HG03378 (cell line): ENCODE measurements around the gene BSDC1.

Source experiments
- ATAC-seq: cut with Tn5 transposase; IDR thresholded peaks from one replicate; pipeline ENCODE4 v1.9.1; 2021; ENCODE audit warnings: mild to moderate bottlenecking, moderate library complexity; ENCODE audit not compliant: unreplicated experiment

BSDC1 gene

DNA sequence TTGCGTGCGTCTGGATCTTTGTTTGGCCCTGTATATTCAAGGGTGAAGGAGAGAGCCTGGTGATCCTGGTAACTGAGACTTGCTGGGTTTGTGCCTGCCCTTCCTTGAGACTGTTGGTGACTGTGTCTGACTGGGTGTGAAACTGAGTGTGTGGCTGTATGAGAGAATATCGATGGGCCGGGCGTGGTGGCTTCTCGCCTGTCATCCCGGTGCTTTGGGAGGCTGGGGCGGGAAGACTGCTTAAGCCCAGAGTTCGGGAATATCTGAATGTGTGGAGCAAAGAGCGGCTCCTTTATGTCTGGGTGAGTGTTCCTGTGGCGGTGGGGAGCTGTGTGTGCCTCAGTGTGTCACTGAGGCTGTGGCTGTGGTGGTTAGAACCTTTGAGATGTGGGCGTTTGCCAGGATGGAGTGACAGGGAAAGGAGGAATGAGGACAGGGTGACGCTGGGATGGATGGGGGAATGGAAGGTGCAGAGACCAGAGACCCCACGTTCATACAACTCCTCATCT is 55.5 kb downstream of the BSDC1 start:
- no peak for ATAC-seq

DNA sequence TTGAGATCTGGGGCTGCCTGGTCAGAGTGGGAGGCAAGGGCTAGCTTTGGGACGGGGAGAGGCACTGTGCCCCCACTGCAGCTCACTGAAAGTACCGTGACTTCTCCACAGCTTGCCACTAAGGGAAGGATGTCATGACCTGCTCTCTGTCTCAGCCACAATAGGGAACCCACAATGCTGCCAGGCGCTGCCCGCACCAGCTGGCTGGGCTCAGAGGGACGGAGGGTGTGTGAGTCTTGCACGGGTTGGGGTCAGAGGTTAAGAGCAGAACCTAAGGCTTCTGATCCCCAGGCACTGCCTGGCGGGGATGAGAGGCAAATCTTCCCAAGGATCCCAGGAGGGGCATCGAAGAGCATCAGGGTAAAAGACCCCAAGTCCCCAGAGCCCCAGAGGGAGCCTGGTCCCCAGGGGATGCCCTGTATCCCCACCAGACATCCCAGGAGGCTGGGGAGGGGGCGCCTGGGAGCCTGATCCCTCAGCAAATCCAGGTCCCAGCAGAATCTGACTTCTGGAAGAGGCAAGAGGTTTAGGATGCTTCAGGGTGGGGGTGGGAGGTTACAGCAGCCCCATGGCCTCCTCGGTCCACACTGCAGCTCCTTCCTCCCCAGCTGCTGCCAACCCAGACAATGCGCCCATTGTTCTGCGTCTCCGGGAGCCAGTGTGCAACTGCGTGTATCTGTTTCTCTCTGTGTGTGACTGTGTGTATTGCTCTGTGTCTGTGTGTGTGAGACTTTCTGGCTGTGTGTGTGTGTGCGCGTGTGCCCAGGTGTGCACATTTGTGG is 56.2 kb downstream of the BSDC1 start:
- ATAC-seq: no peak

GRCh38 chr1:32336963-32337675 is 57.1 kb downstream of the BSDC1 start:
- no peak for ATAC-seq

DNA sequence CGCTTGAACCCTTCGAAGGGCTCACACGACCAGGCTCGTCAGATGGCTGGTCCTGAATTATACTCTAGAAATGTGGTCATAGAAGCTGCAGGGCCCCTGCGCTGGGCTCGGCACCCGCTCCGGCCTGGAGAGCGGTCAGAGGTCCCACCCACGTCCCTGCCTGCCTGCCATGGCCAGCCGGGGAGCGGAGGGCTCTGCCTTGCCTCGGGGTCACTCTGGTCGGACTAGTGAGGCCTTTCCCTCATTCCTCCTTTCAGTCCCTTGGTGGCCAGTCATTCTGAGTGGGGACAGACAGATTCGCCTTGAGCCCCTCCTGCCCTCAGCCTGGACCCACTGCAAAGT is 57.7 kb downstream of the BSDC1 start:
- no peak for ATAC-seq

GRCh38 chr1:32335790-32336590 is 58.3 kb downstream of the BSDC1 start, which contains the start of gene MARCKSL1:
MARCKSL1 (minus strand) TSS chr1:32336233; CDS start chr1:32336033, 200 bp downstream.
- no peak for ATAC-seq

- no peak for ATAC-seq
Observed at GRCh38 chr1:32335535-32335789, 58.8 kb downstream of the BSDC1 start.

DNA sequence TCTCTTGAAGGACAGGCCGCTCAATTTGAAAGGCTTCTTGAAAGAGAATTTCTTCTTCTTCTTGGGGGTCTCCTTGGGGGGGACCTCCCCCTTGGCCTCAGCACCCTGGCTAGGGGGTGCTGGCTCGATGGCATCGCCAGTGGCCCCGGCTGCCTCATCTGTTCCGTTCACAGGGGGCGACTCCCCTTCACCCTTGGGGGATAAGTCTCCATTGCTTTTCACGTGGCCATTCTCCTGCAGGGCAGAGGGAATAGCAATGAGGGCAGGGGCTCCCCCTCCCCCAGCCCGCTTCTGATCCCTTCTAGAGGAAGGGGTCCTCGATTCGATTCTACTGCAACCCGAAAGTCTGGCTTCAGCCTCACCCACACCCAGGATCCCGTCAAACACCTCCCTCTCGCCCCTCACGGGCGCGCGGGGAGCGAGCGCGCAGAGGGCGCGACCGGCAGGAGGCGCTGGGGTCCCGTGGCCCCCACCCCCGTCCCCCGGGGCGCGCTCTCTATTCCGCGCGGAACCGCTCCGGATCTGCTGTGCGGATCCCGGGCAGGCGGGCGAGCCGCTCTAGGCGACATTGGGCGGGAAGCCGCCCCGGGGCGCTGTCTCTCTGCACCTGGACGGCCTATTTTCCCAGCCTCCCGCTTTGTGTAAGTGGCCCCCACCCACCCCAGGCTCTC is 59.2 kb downstream of the BSDC1 start:
- ATAC-seq: no peak

DNA sequence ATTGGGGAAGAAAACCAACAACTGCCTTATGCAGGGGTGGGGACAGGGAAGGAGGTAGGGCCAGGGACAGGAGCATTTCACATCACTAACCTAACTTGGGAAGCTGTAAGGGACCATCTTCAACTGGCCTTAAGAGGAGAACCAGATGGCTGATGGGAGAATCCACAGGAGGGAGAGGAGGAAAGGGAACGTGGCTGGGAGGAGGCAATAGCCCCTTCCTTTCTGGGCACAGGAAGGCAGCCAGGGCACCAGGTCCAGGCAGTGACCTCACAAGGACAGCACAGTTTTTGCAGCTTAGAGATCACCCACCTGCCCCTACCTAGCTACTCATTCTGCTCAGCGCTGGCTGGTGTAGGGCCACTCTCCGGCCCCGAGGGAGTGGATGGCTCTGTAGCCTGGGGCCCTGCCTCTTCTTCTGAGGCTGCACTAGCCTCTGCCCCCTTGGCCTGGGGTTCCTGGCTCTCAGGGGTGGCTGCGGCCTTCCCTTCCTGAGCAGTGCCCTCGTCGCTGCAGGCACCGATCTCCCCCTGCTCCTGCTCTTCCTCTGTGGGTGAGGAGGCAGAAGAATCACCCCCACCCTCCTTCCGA is 59.9 kb downstream of the BSDC1 start:
- ATAC-seq: no peak

DNA sequence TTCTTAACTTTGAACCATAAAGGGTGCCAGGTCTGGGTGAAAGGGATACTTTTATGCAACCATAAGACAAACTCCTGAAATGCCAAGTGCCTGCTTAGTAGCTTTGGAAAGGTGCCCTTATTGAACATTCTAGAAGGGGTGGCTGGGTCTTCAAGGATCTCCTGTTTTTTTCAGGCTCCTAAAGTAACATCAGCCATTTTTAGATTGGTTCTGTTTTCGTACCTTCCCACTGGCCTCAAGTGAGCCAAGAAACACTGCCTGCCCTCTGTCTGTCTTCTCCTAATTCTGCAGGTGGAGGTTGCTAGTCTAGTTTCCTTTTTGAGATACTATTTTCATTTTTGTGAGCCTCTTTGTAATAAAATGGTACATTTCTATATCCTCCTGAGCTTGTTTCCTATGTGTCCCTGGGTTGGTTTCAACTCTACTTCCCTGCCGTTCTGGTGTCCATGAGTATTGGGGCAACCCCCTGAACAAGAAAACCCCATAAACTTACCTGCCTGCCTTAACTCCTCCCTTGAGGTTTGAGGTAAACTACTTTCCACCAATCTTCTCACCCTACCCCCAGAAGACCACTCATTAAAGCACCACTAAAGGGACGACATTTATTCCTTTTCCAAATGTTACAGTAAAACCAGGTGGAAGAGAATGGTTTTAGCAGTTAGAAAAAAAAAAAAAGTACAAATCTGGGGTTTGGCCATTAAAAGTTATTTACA is 60.8 kb downstream of the BSDC1 start:
- ATAC-seq: no peak

GRCh38 chr1:32332290-32333079 is 61.8 kb downstream of the BSDC1 start:
- no peak for ATAC-seq

DNA sequence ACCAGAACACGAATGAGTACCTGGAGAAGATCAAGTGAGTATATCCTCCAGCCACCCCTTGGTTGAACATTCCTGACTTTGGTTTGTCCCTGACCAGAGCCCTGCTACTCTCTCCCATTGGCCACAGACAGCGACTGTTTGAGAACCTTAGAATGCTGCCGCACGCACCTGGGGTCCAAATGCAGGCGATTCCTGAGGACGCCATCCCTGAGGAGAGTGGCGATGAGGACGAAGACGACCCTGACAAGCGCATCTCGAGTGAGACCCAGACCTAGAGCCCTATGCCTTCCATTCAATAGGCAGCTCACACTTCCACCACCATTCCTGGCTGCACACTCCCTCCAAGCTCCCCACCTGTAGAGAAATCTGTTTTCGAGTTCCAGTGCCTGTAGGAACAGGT is 62.7 kb downstream of the BSDC1 start:
- no peak for ATAC-seq

- no peak for ATAC-seq
Observed at GRCh38 chr1:32330558-32331151, 63.6 kb downstream of the BSDC1 start.

DNA sequence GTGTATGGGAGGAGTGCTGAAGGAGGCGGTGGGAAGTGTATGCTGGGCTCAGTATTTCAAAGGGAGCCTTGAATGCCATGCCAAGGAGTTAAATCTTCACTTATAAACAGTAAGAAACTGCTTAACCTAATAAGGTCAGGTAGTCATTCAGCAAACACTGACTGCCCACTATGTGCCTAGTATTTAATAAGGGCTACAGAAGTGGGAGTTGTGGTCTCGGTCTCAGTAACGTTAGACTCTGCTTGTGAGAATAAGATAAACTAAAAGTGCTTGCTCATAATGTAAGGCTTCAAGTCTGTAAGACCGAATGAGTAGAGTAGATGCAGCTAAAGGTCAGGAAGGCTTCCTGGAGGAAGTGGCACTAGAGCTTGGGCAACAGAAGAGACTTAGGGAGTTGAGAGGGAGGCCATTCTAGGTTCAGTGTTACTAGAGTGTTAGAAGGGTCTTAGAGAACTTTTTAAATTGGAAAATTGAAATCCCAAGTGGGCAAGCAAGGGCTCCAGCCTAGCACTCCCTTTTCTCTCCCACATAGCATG is 64.2 kb downstream of the BSDC1 start:
- no peak for ATAC-seq

DNA sequence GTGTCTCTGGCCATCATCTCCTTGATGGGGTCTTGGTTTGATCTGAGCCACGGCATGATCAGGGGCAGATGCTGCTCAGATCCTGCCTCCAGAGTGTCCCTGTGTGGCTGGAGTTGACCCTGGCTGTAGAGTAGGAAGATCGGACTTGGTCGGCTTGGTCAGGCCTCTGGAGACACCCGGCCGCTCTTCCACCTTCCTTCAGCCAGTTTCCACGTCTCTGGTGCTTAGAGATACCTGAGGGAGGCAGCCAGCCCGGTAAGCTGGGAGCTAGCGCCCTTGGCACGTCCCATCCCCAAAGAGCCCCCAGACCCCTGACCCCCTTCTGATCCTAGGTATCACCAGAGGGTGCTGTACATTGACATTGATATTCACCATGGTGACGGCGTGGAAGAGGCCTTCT is 67.0 kb downstream of the BSDC1 start:
- ATAC-seq: no peak

DNA sequence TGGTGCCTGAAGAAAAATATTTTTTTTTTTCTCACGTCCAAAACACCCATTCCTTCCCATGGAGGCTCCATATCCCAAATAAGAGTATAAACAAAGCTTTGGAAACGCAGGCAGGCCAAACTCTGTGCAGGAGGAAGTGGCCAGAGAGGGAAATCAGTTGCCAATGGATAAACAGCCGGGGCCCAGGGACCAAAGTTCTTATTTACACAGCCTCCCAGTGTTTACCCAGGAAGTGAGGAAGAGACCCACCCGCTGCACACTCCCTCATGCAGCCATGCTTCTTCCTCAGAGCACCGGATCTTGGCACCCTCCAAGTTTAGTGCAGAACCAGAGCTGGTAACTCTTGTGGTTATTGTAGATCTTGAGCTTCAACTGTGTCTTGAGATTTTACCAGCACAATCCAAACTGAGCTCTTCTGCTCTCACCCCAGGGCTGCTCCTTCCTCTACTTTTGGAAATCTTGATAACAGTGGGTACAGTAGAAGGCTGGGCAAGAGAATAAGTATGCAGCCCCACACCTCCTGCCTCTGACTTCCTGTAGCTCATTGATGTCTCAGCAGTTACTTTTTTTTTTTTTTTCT is 72.4 kb downstream of the BSDC1 start:
- ATAC-seq: no peak

DNA sequence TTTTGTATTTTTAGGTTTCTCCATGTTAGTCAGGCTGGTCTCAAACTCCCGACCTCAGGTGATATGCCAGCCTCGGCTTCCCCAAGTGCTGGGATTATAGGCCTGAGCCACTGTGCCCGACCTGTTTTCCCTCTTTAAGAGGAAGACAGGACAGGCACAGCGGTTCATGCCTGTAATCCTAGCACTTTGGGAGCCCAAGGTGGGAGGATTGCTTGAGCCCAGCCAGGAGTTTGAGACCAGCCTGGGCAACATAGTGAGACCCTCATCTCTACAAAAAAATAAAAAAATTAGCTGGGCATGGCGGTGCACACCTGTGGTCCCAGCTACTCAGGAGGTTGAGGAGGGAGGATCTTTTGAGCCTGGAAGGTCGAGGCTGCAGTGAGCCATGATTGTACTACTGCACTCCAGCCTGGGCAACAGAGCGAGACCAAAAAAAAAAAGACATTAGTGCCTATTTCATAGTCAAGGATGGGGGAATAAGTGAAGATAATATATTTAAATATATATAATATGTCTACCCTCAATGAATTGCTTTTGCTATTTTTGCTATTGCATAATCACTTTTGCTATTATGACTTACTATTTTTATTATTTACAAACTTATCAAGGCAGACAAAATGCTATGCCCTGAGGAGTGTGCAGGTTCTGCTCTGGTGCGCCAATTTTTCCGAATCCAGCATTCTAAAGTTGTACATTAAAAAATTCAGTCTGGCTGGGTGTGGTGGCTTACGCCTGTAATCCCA is 75.9 kb downstream of the BSDC1 start:
- ATAC-seq: no peak

GRCh38 chr1:32316903-32317277 is 77.4 kb downstream of the BSDC1 start:
- ATAC-seq: no peak
